D721Med (cell line): Measurements from ENCODE around the gene ZNF487.
"Not testable (repeated sequence)": the region's sequence is repeated elsewhere in the genome, so short reads cannot be mapped to it uniquely, and the experiment has no call there.

ENCODE experiments used
- DNase-seq: peaks from one replicate; pipeline ENCODE4 v3.0.0; 2011; ENCODE audit warnings: low spot score; ENCODE audit not compliant: insufficient read length
- FAIRE-seq: peaks from 2 replicates; lab custom pipeline; 2011; peaks lifted over from hg19 to GRCh38; lab: Jason Lieb, UNC
- CTCF ChIP-seq: IDR thresholded peaks from 2 replicates; pipeline ENCODE4 v1.5.1; 2012; ENCODE audit warnings: mild to moderate bottlenecking, control low read depth; ENCODE audit not compliant: insufficient read depth; ENCODE audit errors: missing control alignments

ZNF487 gene

GRCh38 chr10:43424416-43424815 lies 12.5 kb upstream of the ZNF487 start:
- TF ChIP-seq CTCF: no peak
- DNase-seq (no peak), FAIRE-seq (no peak)

GRCh38 chr10:43426476-43426875 lies 10.4 kb upstream of the ZNF487 start:
- FAIRE-seq, DNase-seq: not testable (repeated sequence)

- TF ChIP-seq CTCF: no peak
Observed at GRCh38 chr10:43427166-43427825, 9.6 kb upstream of the ZNF487 start.

GRCh38 chr10:43430926-43431663 lies 5.8 kb upstream of the ZNF487 start:
- no peak for TF ChIP-seq CTCF
- no peak for DNase-seq
- no peak for FAIRE-seq

More at GRCh38 chr10:43427166-43427825, 9.6 kb upstream of the ZNF487 start:
- DNase-seq (no peak), FAIRE-seq (no peak)

GRCh38 chr10:43437141-43437870 lies 395 bp downstream of the ZNF487 start:
- no peak for DNase-seq
- no peak for FAIRE-seq
- no peak for TF ChIP-seq CTCF

GRCh38 chr10:43440463-43441134 lies 3.7 kb downstream of the ZNF487 start:
- DNase-seq: no peak
- FAIRE-seq: no peak
- TF ChIP-seq CTCF: no peak

GRCh38 chr10:43444323-43444722 lies 7.4 kb downstream of the ZNF487 start:
- no peak for DNase-seq
- no peak for TF ChIP-seq CTCF
- FAIRE-seq: no peak
